Cerebellar cortex (tissue), 1 donor: ENCODE data around the gene E2F8.

ENCODE experiments used
- DNase-seq: peaks from one replicate; pipeline ENCODE4 v3.0.0-alpha.2; 2015; ENCODE audit warnings: low spot score

The E2F8 gene

GRCh38 chr11:19187114-19187832, 53.5 kb downstream of the E2F8 start:
- DNase-seq, result no peak

GRCh38 chr11:19185516-19186052, 55.2 kb downstream of the E2F8 start:
- no peak for DNase-seq

- DNase-seq, result no peak
Observed at GRCh38 chr11:19185036-19185435, 55.7 kb downstream of the E2F8 start.

GRCh38 chr11:19183646-19184045, 57.1 kb downstream of the E2F8 start:
- DNase-seq, result no peak

- no peak for DNase-seq
Observed at GRCh38 chr11:19181531-19182261, 59.0 kb downstream of the E2F8 start.

- DNase-seq, result no peak
Observed at GRCh38 chr11:19176629-19177186, 64.0 kb downstream of the E2F8 start.
